ENCODE data around the gene KRT78. TPM values are rescaled to one million over a fixed set of nuclear protein-coding genes. Genes with fewer than 3 reads are reported as not detected.

The KRT78 gene
- total RNA-seq, 1 donor from 2014 or later: not detected

DNA sequence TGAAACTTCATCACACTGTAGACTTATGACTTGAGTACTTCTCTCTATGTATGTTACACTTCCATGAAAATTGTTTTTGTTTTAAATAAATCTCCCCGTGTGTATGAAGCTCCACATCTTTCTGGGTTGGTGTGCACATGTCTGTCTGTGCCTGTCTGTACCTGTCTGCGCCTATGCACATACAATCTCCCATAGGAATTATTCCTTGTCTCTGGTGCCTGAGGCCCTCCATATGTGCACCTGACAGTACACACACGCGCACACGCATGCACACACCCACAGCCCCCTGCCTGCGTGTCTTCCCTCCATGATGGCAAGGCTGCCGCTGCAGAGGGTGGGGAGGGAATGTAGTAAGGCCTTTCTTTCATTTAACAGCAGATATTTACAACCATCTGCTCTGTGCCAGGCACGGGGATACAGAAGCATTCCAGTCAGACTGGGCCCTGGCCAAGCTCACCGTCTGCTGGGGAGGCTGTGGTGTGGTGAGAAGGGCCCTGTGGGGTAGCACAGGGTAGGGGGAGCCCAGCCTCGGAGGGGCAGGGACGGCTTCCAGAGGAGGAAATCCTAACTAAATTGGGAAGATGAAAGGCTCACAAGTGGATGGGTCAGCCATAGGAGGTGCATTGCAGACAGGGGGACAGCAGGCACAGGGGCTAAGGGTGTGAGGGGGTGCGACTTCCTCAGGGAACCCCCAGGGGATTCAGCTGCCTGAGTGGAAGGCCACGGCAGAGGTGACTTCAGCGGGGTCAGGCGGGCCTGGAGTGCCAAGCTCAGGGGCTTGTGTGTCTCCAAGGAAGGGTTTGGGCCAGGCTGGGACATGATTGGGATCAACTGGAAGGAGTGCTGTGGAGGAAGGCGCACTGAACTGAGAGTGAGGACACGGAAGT, 30.0 kb upstream of the KRT78 start:
- no peak for DNase-seq (ENCODE audit: low spot score in 2 of 2, unreplicated experiment in 2 of 2)
- Mint-ChIP-seq H3K27ac (peak overlapping the region; percentile 86), H3K36me3 (no peaks in the 10 kb centered on the region), H3K9me3 (no peaks in the 10 kb centered on the region), H3K27me3 (ENCODE audit: low read depth) (peaks cover under 1% of the 10 kb centered on the region), H3K4me3 (no peak overlapping the region), H3K4me1 (peaks cover 27% of the 10 kb centered on the region)
- TF ChIP-seq, protein P1, sequence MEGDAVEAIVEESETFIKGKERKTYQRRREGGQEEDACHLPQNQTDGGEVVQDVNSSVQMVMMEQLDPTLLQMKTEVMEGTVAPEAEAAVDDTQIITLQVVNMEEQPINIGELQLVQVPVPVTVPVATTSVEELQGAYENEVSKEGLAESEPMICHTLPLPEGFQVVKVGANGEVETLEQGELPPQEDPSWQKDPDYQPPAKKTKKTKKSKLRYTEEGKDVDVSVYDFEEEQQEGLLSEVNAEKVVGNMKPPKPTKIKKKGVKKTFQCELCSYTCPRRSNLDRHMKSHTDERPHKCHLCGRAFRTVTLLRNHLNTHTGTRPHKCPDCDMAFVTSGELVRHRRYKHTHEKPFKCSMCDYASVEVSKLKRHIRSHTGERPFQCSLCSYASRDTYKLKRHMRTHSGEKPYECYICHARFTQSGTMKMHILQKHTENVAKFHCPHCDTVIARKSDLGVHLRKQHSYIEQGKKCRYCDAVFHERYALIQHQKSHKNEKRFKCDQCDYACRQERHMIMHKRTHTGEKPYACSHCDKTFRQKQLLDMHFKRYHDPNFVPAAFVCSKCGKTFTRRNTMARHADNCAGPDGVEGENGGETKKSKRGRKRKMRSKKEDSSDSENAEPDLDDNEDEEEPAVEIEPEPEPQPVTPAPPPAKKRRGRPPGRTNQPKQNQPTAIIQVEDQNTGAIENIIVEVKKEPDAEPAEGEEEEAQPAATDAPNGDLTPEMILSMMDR (IDR thresholded peaks at IDR 0.05; ENCODE audit: unreplicated experiment): no peak

DNA sequence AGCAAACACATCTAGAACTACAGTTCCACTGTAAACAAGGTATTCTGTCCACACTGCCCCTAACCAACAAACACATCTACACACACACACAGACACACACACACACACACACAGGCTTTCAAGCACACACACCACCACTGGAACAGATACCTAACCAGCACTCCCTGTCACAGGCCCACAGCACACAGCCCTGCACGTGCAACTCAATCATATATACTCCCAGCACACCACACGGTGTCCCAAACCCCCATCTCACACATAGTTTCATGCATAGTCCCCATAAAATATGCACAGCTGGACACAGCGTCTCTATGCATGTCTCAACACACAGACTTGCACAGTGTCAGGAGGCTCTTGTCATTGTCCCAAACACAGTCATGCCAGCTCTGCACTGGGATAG, 28.4 kb upstream of the KRT78 start:
- Mint-ChIP-seq H3K9me3 (no peaks in the 10 kb centered on the region), H3K4me1 (peaks cover 36% of the 10 kb centered on the region), H3K36me3 (no peaks in the 10 kb centered on the region), H3K4me3 (no peak overlapping the region), H3K27ac (no peak overlapping the region), H3K27me3 (ENCODE audit: low read depth) (peaks cover 4% of the 10 kb centered on the region)
- no peak for DNase-seq (ENCODE audit: low spot score in 2 of 2, unreplicated experiment in 2 of 2)
- TF ChIP-seq, protein P1 (IDR thresholded peaks at IDR 0.05; ENCODE audit: unreplicated experiment): no peak

DNA sequence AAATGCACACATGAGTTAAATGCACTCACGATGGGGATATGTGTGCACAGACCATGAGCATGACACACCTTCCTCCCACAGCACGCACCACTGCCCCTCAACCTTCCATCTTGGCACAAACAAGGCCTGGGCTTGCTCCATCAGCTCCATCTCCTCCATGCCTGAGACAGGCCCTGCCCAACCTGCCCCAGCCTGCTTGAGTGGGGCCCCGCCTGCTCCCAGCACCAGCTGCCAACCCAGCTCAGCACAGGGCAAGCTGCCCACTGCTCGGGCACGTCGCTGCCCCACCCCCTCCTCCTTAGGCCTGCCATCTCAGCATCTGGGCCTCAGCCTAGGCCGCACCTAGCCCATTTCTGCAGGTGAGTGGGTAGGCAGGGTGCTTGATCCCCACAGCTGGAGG, 27.6 kb upstream of the KRT78 start:
- Mint-ChIP-seq H3K4me3 (no peak overlapping the region), H3K36me3 (no peaks in the 10 kb centered on the region), H3K4me1 (peaks cover 45% of the 10 kb centered on the region), H3K9me3 (no peaks in the 10 kb centered on the region), H3K27me3 (ENCODE audit: low read depth) (peaks cover 4% of the 10 kb centered on the region), H3K27ac (no peak overlapping the region)
- TF ChIP-seq, protein P1 (IDR thresholded peaks at IDR 0.05; ENCODE audit: unreplicated experiment): no peak
- no peak for DNase-seq (ENCODE audit: low spot score in 2 of 2, unreplicated experiment in 2 of 2)

DNA sequence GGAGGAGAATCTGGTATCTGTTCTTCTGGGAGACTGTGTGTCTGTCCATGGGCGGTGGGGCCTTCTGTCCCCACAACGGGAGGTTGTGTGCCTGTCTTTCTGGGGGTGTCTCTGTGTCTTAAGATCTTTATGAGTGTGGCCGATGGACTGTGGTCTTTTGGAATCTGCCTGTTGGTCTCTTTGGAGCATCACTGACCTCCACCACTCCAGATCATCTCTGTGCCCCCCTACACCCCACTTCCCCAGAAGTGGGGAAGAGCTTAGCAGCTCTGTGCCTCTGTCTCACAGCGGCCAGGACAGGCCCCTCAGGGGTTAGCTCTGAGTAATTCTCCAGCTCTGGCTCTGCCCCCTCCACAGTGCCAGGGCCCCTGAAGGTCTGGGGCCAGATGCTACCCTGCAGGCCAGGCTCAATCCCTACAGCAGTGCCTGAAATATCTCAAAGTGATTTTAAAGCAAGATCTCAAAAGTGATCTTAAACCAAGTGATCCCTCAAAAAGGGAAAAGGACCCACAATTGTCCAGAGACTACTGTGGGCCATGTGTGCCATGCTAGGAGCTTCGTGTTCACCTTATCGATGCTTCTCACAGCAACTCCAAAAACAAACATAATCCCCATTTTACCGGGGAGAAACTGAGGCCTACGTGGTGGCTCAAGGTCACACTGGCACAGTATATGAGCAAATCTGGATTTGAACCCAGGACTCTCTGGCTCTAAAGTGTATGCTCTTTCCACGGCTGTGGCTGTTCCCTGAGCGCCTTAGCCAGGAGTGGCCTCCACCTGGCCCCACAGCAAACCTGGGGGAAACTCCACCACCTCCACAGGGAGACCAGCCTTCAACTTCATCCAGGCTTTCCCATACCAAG, 26.0 kb upstream of the KRT78 start:
- H3K27me3 Mint-ChIP-seq (ENCODE audit: low read depth): peaks cover 4% of the 10 kb centered on the region
- H3K9me3 Mint-ChIP-seq: no peaks in the 10 kb centered on the region
- TF ChIP-seq, protein P1 (IDR thresholded peaks at IDR 0.05; ENCODE audit: unreplicated experiment): no peak
- H3K27ac Mint-ChIP-seq: peak overlapping the region; percentile 94
- peak overlapping the region; percentile 57 for H3K4me3 Mint-ChIP-seq
- no peak for DNase-seq (ENCODE audit: low spot score in 2 of 2, unreplicated experiment in 2 of 2)
- no peaks in the 10 kb centered on the region for H3K36me3 Mint-ChIP-seq
- peaks cover 49% of the 10 kb centered on the region for H3K4me1 Mint-ChIP-seq

DNA sequence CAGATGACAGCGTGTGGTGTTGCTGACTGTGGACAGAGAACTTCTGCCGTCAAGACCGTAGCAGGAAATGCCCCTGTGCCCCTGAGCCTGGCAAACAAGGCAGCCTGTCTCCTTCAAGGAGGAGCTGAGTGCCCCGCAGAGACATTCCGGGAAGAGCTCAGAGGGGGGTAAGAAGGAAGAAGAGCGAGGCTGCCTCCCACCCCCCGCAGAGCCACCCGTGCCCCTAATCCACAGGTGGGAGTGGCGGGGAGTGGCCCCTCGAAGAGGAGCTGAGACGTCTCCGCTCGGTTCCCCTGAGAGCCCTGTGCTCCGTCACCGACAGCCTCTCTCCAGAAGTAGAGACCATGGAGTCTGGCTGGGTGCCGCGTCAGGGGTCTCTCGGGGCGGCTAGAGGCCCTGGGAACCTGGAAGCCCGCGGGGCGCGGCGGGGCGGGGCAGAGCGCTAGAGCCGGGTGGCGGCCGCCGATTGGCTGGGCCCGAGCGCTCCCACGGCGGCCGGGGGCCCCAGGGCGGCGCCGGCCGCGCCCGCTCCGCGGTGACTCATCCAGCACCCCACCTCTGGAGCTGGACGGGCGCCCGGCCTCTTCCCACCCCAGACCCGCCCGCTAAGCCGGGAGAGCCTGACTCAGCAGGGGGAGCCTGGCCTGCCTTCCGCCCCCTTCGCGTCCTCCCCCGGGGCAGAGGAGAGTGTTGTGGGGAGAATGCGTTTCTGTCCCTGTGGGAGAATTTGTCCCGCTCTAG, 25.2 kb upstream of the KRT78 start:
- Mint-ChIP-seq H3K4me1 (peaks cover 50% of the 10 kb centered on the region), H3K27ac (peak overlapping the region; percentile 96), H3K27me3 (ENCODE audit: low read depth) (peaks cover 4% of the 10 kb centered on the region), H3K9me3 (no peaks in the 10 kb centered on the region), H3K36me3 (no peaks in the 10 kb centered on the region), H3K4me3 (peak overlapping the region; percentile 61)
- TF ChIP-seq, protein P1 (IDR thresholded peaks at IDR 0.05; ENCODE audit: unreplicated experiment): no peak
- peak; percentile 73 to 80 for DNase-seq (ENCODE audit: low spot score in 2 of 2, unreplicated experiment in 2 of 2)
